K562 (cell line): Measurements from ENCODE around the gene CCM2. TPM values are rescaled to one million over a fixed set of nuclear protein-coding genes. Genes with fewer than 3 reads are reported as not detected.

ENCODE experiments used
- ATF2 ChIP-seq: sonication (generic); formaldehyde crosslinking; IDR thresholded peaks from 2 replicates; pipeline ENCODE4 v1.8.1; 2022; ENCODE audit warnings: missing genetic modification reagents
- ESRRB ChIP-seq: fragments of 250-450 bp; sonication (Bioruptor Pico); IDR thresholded peaks from 2 replicates; pipeline ENCODE4 v1.5.0; 2020; ENCODE audit warnings: mild to moderate bottlenecking, moderate library complexity, borderline replicate concordance
- EWSR1 ChIP-seq: fragments of 450-650 bp; IDR thresholded peaks from 2 replicates; pipeline ENCODE4 v1.6.1; 2018; ENCODE audit warnings: borderline replicate concordance, mild to moderate bottlenecking, low read depth, moderate library complexity; ENCODE audit not compliant: partially characterized antibody
- EZH2 ChIP-seq: IDR thresholded peaks from 2 replicates; pipeline ENCODE4 v1.6.1; 2012; ENCODE audit warnings: low read depth, mild to moderate bottlenecking, inconsistent platforms, low read length, borderline replicate concordance
- FOXJ2 ChIP-seq: fragments of 200-800 bp; sonication (Bioruptor generic); IDR thresholded peaks from 2 replicates; pipeline ENCODE4 v1.6.1; 2016; ENCODE audit warnings: missing genetic modification characterization, missing compliant biosample characterization
- HEY1 ChIP-seq: fragments of 250-450 bp; sonication (Bioruptor Pico); IDR thresholded peaks from 2 replicates; pipeline ENCODE4 v1.5.0; 2020; ENCODE audit warnings: mild to moderate bottlenecking, moderate library complexity, borderline replicate concordance
- HMG20A ChIP-seq: fragments of 450-650 bp; formaldehyde crosslinking; conservative IDR thresholded peaks from 2 replicates; pipeline ENCODE4 v1.4.0; 2020; ENCODE audit warnings: mild to moderate bottlenecking, mixed read lengths
- NCOA2 ChIP-seq, 2 experiments: fragments of 450-650 bp; IDR thresholded peaks; 2 replicates each; pipeline ENCODE4 v1.6.1; 2018; ENCODE audit warnings: mild to moderate bottlenecking in 2 of 2, moderate library complexity in 1 of 2; ENCODE audit not compliant: partially characterized antibody in 2 of 2
- NCOA6 ChIP-seq: fragments of 450-650 bp; IDR thresholded peaks from 2 replicates; pipeline ENCODE4 v1.6.1; 2017; ENCODE audit warnings: mild to moderate bottlenecking
- NEUROD1 ChIP-seq: fragments of 150-350 bp; IDR thresholded peaks from 2 replicates; pipeline ENCODE4 v1.6.1; 2014; ENCODE audit warnings: borderline replicate concordance, low read length, low read depth; ENCODE audit not compliant: partially characterized antibody
- NR3C1 ChIP-seq: sonication (generic); formaldehyde crosslinking; IDR thresholded peaks from 2 replicates; pipeline ENCODE4 v1.8.1; 2022; ENCODE audit warnings: missing genetic modification reagents
- NUFIP1 ChIP-seq: fragments of 450-650 bp; IDR thresholded peaks from 2 replicates; pipeline ENCODE4 v1.6.1; 2018; ENCODE audit not compliant: partially characterized antibody
- POLR2H ChIP-seq: IDR thresholded peaks from 2 replicates; pipeline ENCODE4 v1.6.1; 2016; ENCODE audit warnings: missing genetic modification characterization, low read depth, mild to moderate bottlenecking, control low read depth, missing compliant biosample characterization, moderate library complexity
- PRMT5 ChIP-seq: sonication (generic); formaldehyde crosslinking; IDR thresholded peaks from 2 replicates; pipeline ENCODE4 v1.5.0; 2020; ENCODE audit warnings: missing genetic modification reagents
- STAT5A ChIP-seq: IDR thresholded peaks from 2 replicates; pipeline ENCODE4 v1.6.1; 2012; ENCODE audit warnings: low read length, inconsistent platforms, borderline replicate concordance
- ZNF197 ChIP-seq: fragments of 200-800 bp; sonication (Bioruptor generic); IDR thresholded peaks from 2 replicates; pipeline ENCODE4 v1.6.1; 2016; ENCODE audit warnings: low read depth, missing genetic modification characterization, missing compliant biosample characterization
- ZNF347 ChIP-seq: fragments of 450-650 bp; formaldehyde crosslinking; IDR thresholded peaks from 2 replicates; pipeline ENCODE4 v1.4.0; 2020; ENCODE audit warnings: low read depth, mild to moderate bottlenecking, moderate library complexity
- ZNF408 ChIP-seq: fragments of 250-450 bp; sonication (Bioruptor Pico); IDR thresholded peaks from 2 replicates; pipeline ENCODE4 v1.4.0; 2020; ENCODE audit warnings: low read depth, mild to moderate bottlenecking, moderate library complexity
- ZZZ3 ChIP-seq: fragments of 450-650 bp; IDR thresholded peaks from 2 replicates; pipeline ENCODE4 v1.6.1; 2016; ENCODE audit warnings: antibody characterized with exemption, mild to moderate bottlenecking, moderate library complexity
- polyA plus RNA-seq, 8 experiments: library from polyadenylated mRNA; depleted of rRNA in 4 of 8; stranded (reverse) in 5 of 8; unstranded in 3 of 8; fragments of >200 nt; fragmentation: Nextera tagmentation in 2 of 8; fragmentation: Illumina TruSeq in 1 of 8; extraction: Ambion mirVana in 2 of 8; extraction: Trizol in 1 of 8; gene quantifications; 2 replicates each; pipeline versions ENCODE4 v1.2.1 to v1.2.3, GENCODE V29; 2011 to 2014; ENCODE audit warnings: inconsistent platforms in 1 of 8, missing spikeins in 1 of 8
- total RNA-seq, 7 experiments: library from RNA; depleted of rRNA in 6 of 7; stranded (reverse); fragments of >200 nt in 6 of 7; fragmentation: Illumina TruSeq in 2 of 7; extraction: Trizol in 2 of 7; gene quantifications; 2 replicates each; pipeline versions ENCODE4 v1.2.1 to v1.2.3, GENCODE V29; 2011 to 2021; ENCODE audit warnings: low replicate concordance in 1 of 7
- TF ChIP-seq, protein P1 (sequence below), 2 experiments: fragments of 450-650 bp in 1 of 2; IDR thresholded peaks; 2 replicates each; pipeline ENCODE4 v1.6.1; 2011 to 2017; ENCODE audit warnings: low read depth in 2 of 2, antibody characterized with exemption in 1 of 2, borderline replicate concordance in 1 of 2, low read length in 1 of 2, mild to moderate bottlenecking in 1 of 2, mixed read lengths in 1 of 2; ENCODE audit not compliant: control insufficient read depth in 1 of 2
- TF ChIP-seq, protein P2 (sequence below), 3 experiments: IDR thresholded peaks in 2 of 3; conservative IDR thresholded peaks in 1 of 3; 2 replicates each; pipeline ENCODE4 v1.5.1; 2011 to 2012; ENCODE audit warnings: low read length in 3 of 3, mild to moderate bottlenecking in 3 of 3, control low read depth in 2 of 3, improper control_type of control experiment in 1 of 3, inconsistent platforms in 1 of 3, low read depth in 1 of 3, mixed read lengths in 1 of 3, moderate library complexity in 1 of 3; ENCODE audit not compliant: insufficient read depth in 2 of 3
- TF ChIP-seq, protein P3 (sequence below): fragments of 450-650 bp; conservative IDR thresholded peaks from 2 replicates; pipeline ENCODE4 v1.6.1; 2016; ENCODE audit warnings: missing genetic modification characterization, low read depth, mild to moderate bottlenecking, missing compliant biosample characterization, moderate library complexity

CCM2 gene
- total and polyA plus RNA-seq, 9 of the 15 experiments (the other 6 are each of a cell fraction or from before 2014, with no cell fraction given), result 0.41 to 38.6 (median 25.9) TPM

DNA sequence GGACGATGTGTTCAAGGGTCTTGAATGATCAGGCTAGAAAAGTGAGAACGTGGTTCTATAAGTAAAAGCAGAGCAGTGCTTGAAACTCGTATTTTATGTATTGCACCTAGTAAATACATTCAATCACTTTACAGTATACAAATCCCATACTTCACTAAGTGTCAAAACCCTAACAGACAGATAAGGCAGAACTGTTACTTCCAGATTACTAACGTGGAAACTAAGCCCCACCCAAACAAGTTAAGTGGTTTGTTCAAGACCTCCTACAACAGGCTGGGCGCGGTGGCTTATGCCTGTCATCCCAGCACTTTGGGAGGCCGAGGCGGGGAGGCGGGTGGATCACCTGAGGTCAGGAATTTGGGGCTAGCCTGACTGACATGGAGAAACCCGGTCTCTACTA, 12.0 kb upstream of the CCM2 start (continued):
- TF ChIP-seq HEY1 (CRISPR knock-in tag) (no peak), HMG20A (CRISPR knock-in tag) (0 out of 2 replicates have a peak, but pooled peaks have one; percentile 16), EWSR1 (no peak), PRMT5 (CRISPR knock-in tag) (no peak), ESRRB (CRISPR knock-in tag) (no peak), NUFIP1 (no peak), STAT5A (peak; percentile 70), FOXJ2 (no peak), EZH2 (no peak), ZNF347 (CRISPR knock-in tag) (no peak), NCOA6 (no peak), NEUROD1 (no peak), ATF2 (CRISPR knock-in tag) (no peak), ZZZ3 (peak; percentile 2; the same call in 1 of the 2 replicates), NR3C1 (CRISPR knock-in tag) (no peak), ZNF408 (CRISPR knock-in tag) (no peak), NCOA2 (IDR thresholded peaks at IDR 0.05; ENCODE audit: partially characterized antibody in 2 of 2) (no peak), POLR2H (tag) (no peak), ZNF197 (CRISPR knock-in tag) (no peak)
- TF ChIP-seq, protein P1, sequence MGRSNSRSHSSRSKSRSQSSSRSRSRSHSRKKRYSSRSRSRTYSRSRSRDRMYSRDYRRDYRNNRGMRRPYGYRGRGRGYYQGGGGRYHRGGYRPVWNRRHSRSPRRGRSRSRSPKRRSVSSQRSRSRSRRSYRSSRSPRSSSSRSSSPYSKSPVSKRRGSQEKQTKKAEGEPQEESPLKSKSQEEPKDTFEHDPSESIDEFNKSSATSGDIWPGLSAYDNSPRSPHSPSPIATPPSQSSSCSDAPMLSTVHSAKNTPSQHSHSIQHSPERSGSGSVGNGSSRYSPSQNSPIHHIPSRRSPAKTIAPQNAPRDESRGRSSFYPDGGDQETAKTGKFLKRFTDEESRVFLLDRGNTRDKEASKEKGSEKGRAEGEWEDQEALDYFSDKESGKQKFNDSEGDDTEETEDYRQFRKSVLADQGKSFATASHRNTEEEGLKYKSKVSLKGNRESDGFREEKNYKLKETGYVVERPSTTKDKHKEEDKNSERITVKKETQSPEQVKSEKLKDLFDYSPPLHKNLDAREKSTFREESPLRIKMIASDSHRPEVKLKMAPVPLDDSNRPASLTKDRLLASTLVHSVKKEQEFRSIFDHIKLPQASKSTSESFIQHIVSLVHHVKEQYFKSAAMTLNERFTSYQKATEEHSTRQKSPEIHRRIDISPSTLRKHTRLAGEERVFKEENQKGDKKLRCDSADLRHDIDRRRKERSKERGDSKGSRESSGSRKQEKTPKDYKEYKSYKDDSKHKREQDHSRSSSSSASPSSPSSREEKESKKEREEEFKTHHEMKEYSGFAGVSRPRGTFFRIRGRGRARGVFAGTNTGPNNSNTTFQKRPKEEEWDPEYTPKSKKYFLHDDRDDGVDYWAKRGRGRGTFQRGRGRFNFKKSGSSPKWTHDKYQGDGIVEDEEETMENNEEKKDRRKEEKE (IDR thresholded peaks at IDR 0.05; ENCODE audit: borderline replicate concordance in 1 of 2, control insufficient read depth in 1 of 2, low read depth in 2 of 2, low read length in 1 of 2), result no peak
- TF ChIP-seq, protein P2, sequence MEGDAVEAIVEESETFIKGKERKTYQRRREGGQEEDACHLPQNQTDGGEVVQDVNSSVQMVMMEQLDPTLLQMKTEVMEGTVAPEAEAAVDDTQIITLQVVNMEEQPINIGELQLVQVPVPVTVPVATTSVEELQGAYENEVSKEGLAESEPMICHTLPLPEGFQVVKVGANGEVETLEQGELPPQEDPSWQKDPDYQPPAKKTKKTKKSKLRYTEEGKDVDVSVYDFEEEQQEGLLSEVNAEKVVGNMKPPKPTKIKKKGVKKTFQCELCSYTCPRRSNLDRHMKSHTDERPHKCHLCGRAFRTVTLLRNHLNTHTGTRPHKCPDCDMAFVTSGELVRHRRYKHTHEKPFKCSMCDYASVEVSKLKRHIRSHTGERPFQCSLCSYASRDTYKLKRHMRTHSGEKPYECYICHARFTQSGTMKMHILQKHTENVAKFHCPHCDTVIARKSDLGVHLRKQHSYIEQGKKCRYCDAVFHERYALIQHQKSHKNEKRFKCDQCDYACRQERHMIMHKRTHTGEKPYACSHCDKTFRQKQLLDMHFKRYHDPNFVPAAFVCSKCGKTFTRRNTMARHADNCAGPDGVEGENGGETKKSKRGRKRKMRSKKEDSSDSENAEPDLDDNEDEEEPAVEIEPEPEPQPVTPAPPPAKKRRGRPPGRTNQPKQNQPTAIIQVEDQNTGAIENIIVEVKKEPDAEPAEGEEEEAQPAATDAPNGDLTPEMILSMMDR (IDR thresholded peaks at IDR 0.05 in 2 of 3, conservative IDR thresholded peaks at IDR 0.05 in 1 of 3; ENCODE audit: insufficient read depth in 2 of 3, low read depth in 1 of 3, low read length in 3 of 3), result no peak
- TF ChIP-seq, protein P3, sequence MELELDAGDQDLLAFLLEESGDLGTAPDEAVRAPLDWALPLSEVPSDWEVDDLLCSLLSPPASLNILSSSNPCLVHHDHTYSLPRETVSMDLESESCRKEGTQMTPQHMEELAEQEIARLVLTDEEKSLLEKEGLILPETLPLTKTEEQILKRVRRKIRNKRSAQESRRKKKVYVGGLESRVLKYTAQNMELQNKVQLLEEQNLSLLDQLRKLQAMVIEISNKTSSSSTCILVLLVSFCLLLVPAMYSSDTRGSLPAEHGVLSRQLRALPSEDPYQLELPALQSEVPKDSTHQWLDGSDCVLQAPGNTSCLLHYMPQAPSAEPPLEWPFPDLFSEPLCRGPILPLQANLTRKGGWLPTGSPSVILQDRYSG (tag), result no peak
